Fibroblast of pulmonary artery (primary cell): ENCODE results near the gene HDGF.

Experiments
- DNase-seq: peaks from one replicate; pipeline ENCODE4 v3.0.0-alpha.2; 2010; ENCODE audit warnings: low read depth
- H3K4me3 ChIP-seq: replicated peaks from 2 replicates; pipeline ENCODE4 v1.5.1; 2011; ENCODE audit warnings: low read depth, mild to moderate bottlenecking, control low read depth, low read length, moderate library complexity
- TF ChIP-seq, protein P1 (sequence below): IDR thresholded peaks from 2 replicates; pipeline ENCODE4 v1.5.1; 2011; ENCODE audit warnings: mild to moderate bottlenecking, control low read depth, low read length, inconsistent platforms; ENCODE audit errors: missing control alignments

HDGF gene

GRCh38 chr1:156717351-156717750 is 34.1 kb downstream of the HDGF start:
- TF ChIP-seq, protein P1, sequence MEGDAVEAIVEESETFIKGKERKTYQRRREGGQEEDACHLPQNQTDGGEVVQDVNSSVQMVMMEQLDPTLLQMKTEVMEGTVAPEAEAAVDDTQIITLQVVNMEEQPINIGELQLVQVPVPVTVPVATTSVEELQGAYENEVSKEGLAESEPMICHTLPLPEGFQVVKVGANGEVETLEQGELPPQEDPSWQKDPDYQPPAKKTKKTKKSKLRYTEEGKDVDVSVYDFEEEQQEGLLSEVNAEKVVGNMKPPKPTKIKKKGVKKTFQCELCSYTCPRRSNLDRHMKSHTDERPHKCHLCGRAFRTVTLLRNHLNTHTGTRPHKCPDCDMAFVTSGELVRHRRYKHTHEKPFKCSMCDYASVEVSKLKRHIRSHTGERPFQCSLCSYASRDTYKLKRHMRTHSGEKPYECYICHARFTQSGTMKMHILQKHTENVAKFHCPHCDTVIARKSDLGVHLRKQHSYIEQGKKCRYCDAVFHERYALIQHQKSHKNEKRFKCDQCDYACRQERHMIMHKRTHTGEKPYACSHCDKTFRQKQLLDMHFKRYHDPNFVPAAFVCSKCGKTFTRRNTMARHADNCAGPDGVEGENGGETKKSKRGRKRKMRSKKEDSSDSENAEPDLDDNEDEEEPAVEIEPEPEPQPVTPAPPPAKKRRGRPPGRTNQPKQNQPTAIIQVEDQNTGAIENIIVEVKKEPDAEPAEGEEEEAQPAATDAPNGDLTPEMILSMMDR: no peak
- H3K4me3 ChIP-seq: no peak overlapping the region
- DNase-seq: no peak

GRCh38 chr1:156714830-156715229 is 36.6 kb downstream of the HDGF start:
- no peak for DNase-seq
- H3K4me3 ChIP-seq: no peak overlapping the region
- TF ChIP-seq, protein P1: no peak

GRCh38 chr1:156712626-156713025 is 38.8 kb downstream of the HDGF start:
- TF ChIP-seq, protein P1: no peak
- DNase-seq: no peak
- H3K4me3 ChIP-seq: no peak overlapping the region

DNA sequence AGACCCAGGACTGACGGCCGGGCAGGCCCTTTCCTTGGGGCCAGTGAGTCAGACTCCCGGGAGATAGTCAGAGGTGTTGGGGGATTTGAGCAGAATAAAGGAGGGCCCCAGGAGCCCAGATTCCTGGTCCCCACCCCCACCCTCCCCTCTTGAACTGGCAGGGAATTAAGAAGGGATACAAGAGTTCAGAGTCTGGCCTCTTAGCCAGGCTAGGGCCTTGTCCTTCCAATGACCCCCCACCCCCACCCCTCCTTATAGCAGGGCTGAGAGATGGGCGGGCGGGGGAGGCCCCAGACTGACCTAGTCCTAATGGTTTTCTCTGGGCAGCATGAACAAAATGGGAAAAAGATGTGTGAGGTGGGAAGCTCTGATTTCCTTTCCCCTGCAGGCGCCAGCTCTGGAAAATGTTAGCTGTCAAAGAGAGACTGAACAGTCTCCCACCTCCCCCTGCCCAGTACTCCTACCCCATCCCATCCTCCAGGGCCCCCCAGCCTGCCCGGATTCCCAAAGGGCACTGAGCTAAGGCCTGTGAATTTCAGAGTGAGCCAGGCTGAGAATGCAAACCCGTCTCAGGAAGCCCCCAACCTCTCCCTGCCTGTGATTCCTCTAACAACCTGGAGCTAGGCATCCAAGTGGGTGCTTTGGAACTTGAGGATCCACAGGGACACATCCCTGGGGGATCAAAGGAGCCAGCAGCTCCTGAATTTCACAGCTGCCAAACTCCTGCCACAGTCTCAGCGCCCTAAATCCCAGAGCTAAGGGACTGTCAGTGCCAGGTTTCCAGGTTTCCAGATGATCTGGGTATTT is 40.3 kb downstream of the HDGF start:
- H3K4me3 ChIP-seq: no peak overlapping the region
- no peak for DNase-seq
- TF ChIP-seq, protein P1: no peak

- TF ChIP-seq, protein P1: no peak
- H3K4me3 ChIP-seq: no peak overlapping the region
- DNase-seq: peak; percentile 67
These were observed 41.6 kb downstream of the HDGF start for GRCh38 chr1:156709757-156710489.

- TF ChIP-seq, protein P1: no peak
- H3K4me3 ChIP-seq: no peak overlapping the region
- DNase-seq: no peak
These were observed 42.4 kb downstream of the HDGF start for GRCh38 chr1:156709031-156709430.
